AG10803 (cell line): ENCODE measurements around the gene SYNPO2.

Source experiments
- DNase-seq: peaks from one replicate; pipeline ENCODE4 v3.0.0; 2010; ENCODE audit warnings: low read depth
- H3K4me3 ChIP-seq: 2 replicates; pipeline ENCODE4 v1.5.1; 2011; ENCODE audit warnings: mild to moderate bottlenecking, low read length, control low read depth
- CTCF ChIP-seq: conservative IDR thresholded peaks from 2 replicates; pipeline ENCODE4 v1.5.1; 2011; ENCODE audit warnings: mild to moderate bottlenecking, low read length, control low read depth, inconsistent platforms

The SYNPO2 gene

GRCh38 chr4:118916691-118917289 is 28.1 kb downstream of the SYNPO2 start:
- no peak for TF ChIP-seq CTCF
- DNase-seq = no peak

DNA sequence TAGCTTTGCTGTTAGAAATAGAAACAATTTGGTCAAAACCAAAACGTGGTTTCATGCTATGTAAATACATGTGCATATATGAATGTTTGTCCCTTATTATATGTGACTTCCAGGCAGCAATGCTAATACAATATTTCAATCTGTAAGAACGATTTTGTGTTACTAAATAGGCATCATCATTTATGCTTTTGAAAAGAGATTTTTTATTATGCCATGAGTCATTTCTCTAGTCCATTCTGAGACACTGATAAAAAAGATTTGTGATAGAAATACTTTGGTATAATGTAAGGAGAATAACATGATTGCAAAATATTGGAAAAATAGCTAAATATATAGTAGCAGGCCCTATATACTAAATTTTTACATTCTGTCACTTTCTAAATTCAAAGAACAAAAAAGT is 28.9 kb downstream of the SYNPO2 start:
- H3K4me3 ChIP-seq = no peak overlapping the region
- no peak for TF ChIP-seq CTCF
- DNase-seq = no peak

More at GRCh38 chr4:118916691-118917289, 28.1 kb downstream of the SYNPO2 start:
- no peak overlapping the region for H3K4me3 ChIP-seq

GRCh38 chr4:118918388-118918787 is 29.7 kb downstream of the SYNPO2 start:
- peak; percentile 82 for DNase-seq
- TF ChIP-seq CTCF = no peak
- H3K4me3 ChIP-seq = no peak overlapping the region

GRCh38 chr4:118920247-118920646 is 31.6 kb downstream of the SYNPO2 start:
- no peak for TF ChIP-seq CTCF
- no peak overlapping the region for H3K4me3 ChIP-seq
- no peak for DNase-seq

DNA sequence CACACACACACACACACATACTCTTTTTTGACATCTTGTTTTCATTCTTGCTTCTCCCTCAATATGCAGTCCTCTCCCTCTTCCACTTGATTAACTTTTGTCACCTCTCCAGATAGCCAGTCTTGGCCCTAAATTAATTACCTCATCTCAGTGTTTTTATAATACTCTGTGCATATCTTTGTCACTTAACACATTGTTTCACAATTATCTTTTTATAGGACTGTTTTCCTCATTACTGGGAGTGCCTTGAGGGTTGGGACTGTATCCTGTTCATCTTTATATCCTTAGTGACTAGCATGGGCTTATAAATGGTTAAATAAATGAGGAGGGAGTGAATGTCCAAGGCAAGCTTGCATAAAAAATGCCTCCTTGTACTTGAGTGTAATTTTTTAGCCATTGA is 33.1 kb downstream of the SYNPO2 start:
- no peak overlapping the region for H3K4me3 ChIP-seq

GRCh38 chr4:118923891-118924290 is 35.2 kb downstream of the SYNPO2 start:
- DNase-seq = no peak

More for the DNA sequence above, 33.1 kb downstream of the SYNPO2 start:
- DNase-seq = peak; percentile 44
- no peak for TF ChIP-seq CTCF

More at GRCh38 chr4:118923891-118924290, 35.2 kb downstream of the SYNPO2 start:
- no peak overlapping the region for H3K4me3 ChIP-seq
- TF ChIP-seq CTCF = no peak
